Activated T-helper 1 cell treated with anti-CD3 and anti-CD28 coated beads, Interleukin-12 subunit alpha, Interleukin-12 subunit beta, Interleukin-2, Interleukin-4 antibody, amounts not matched to agents 30 ng/mL and 10 ng/mL and 1 ng/mL, durations not matched to agents 14 hours and 24 hours and 36 hours (primary cell): ENCODE data around the gene EN1. TPM values are rescaled to one million over a fixed set of nuclear protein-coding genes. Genes with fewer than 3 reads are reported as not detected.
A peak's percentile ranks its signal among the peaks of the same experiment; 100 is the strongest.

Experiments
- DNase-seq: peaks from one replicate; pipeline ENCODE4 v3.0.0; 2021; ENCODE audit warnings: low spot score
- H3K27ac Mint-ChIP-seq: one replicate; pipeline ENCODE4 v1.8.0; 2021; ENCODE audit warnings: mild to moderate bottlenecking, mixed read lengths
- H3K27me3 Mint-ChIP-seq: one replicate; pipeline ENCODE4 v1.8.0; 2022; ENCODE audit warnings: mild to moderate bottlenecking, moderate library complexity, mixed read lengths; ENCODE audit not compliant: insufficient read depth
- H3K36me3 Mint-ChIP-seq: one replicate; pipeline ENCODE4 v1.8.0; 2021; ENCODE audit warnings: low read depth, mixed read lengths
- H3K4me1 Mint-ChIP-seq: one replicate; pipeline ENCODE4 v1.8.0; 2021; ENCODE audit warnings: low read depth, mixed read lengths
- H3K4me3 Mint-ChIP-seq: one replicate; pipeline ENCODE4 v1.8.0; 2021; ENCODE audit warnings: mild to moderate bottlenecking, moderate library complexity, mixed read lengths
- H3K9me3 Mint-ChIP-seq: one replicate; pipeline ENCODE4 v1.8.0; 2021; ENCODE audit warnings: mixed read lengths
- intact Hi-C: fragments of 100-400 bp; cut with micrococcal nuclease; formaldehyde crosslinking; loops from one replicate; pipeline ENCODE4 v1.15.1; 2024
- total RNA-seq: library from RNA; stranded (reverse); gene quantifications from 2 replicates; pipeline ENCODE4 v1.2.3, GENCODE V29; 2022

The EN1 gene
- total RNA-seq, 1 donor from 2014 or later = not detected

DNA sequence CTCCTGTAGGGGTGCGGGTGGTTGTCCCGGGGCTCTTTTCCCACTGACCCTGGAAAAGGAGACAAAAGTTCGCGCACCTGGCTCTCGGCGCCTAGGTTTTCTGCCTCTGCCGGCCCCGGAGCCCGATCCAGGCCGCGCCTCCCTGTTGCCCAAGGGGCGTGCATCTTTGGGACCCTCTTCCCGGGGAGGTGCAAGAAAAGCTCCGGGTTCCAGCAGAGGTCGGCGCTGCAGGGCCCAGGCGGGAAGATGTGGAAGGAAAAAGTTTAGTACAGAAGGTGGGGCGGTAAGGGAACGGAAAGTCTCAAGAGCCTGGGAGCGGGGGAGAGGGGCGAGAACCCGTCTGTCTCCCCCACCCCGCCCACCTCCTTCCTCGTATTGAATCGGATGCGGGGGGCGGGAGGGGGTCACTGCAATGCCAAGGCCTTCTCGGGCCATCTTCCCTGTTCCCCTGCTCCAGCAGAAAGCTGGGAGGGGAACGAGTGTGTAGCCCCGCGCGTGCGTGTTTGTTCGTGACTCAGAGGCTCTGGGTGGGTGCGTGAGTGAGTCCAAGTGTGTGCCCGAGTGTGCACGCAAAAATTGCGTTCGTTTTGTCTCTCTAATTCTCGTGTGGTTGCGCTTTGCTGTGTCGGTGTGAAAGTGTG, 6.3 kb upstream of the EN1 start:
- peak overlapping the region; percentile 56 for H3K27ac Mint-ChIP-seq
- no peak overlapping the region for H3K4me3 Mint-ChIP-seq
- intact Hi-C loops = loop anchor here (2.0 to 10.0 kb wide), 2 partner anchors 21 to 1491 kb away; partner anchors contain the start of gene INHBB
- DNase-seq = no peak
- peaks cover 78% of the 10 kb centered on the region for H3K27me3 Mint-ChIP-seq
- peaks cover 2% of the 10 kb centered on the region for H3K36me3 Mint-ChIP-seq
- peaks cover 4% of the 10 kb centered on the region for H3K4me1 Mint-ChIP-seq
- no peaks in the 10 kb centered on the region for H3K9me3 Mint-ChIP-seq

- H3K27ac Mint-ChIP-seq = peak overlapping the region; percentile 56
- H3K4me3 Mint-ChIP-seq = no peak overlapping the region
Measured at GRCh38 chr2:118853129-118853640, 5.7 kb upstream of the EN1 start.

DNA sequence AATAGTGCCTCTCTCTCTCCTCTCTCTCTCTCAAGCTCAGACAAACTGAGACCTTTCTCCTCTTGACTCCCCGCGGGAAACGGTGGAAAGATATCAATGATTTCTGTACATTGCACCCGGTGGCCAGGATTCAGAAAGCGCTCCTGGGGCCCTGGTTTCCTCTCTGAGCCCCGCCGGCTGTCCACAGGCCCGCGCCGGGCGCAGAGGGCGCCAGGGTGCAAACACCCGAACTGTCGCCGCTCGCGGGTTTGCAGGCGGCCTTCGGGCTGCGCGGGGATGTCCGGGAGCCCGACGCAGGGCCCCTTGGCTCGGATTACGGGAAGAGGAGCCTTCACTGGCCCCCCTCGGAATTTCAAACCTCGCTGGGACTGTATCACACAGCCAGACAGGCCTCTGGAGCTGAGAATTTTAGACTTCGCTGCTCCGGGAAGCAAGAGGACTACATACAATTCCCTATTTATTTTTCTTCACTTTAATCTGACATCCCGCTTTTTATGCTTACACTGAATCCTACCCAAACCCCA, 5.2 kb upstream of the EN1 start:
- Mint-ChIP-seq H3K9me3 (no peaks in the 10 kb centered on the region), H3K4me3 (no peak overlapping the region), H3K27ac (peak overlapping the region; percentile 12), H3K27me3 (peaks cover 81% of the 10 kb centered on the region), H3K36me3 (peaks cover 2% of the 10 kb centered on the region), H3K4me1 (peaks cover 4% of the 10 kb centered on the region)
- intact Hi-C loops = loop anchor here (10.0 kb wide), 1 partner anchor 1492 kb away; the partner anchor contains the start of gene INHBB
- DNase-seq = no peak

More at GRCh38 chr2:118853129-118853640, 5.7 kb upstream of the EN1 start:
- Mint-ChIP-seq H3K27me3 (peaks cover 83% of the 10 kb centered on the region), H3K36me3 (peaks cover 2% of the 10 kb centered on the region), H3K9me3 (no peaks in the 10 kb centered on the region), H3K4me1 (peaks cover 4% of the 10 kb centered on the region)
- no peak for DNase-seq
- intact Hi-C loops = loop anchor here (10.0 kb wide), 1 partner anchor 1492 kb away; the partner anchor contains the start of gene INHBB

DNA sequence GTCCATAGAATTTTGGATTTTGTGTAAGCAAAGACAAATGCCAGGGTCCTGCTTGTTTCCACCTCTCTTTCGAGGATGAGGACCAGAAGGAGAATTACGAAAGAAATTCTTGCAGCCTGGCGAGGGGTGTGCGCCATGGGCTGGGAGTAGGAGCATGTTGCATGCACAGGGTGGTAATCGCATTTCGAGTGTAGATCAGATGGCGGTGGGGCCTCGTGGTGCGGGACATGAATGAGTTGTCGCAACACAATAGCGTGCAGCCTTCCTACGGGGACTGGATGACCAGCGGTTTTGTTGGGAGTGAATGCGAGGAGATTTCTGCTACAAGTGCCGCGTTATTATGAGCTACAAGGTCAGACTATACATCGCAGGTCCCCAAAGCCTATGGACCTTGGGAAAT, 4.2 kb upstream of the EN1 start:
- Mint-ChIP-seq H3K27me3 (peaks cover 80% of the 10 kb centered on the region), H3K4me1 (peaks cover 4% of the 10 kb centered on the region), H3K27ac (peak overlapping the region; percentile 21), H3K4me3 (no peak overlapping the region), H3K36me3 (peaks cover 2% of the 10 kb centered on the region), H3K9me3 (no peaks in the 10 kb centered on the region)
- no peak for DNase-seq
- intact Hi-C loops = loop anchor here (10.0 kb wide), 1 partner anchor 1493 kb away; the partner anchor contains the start of gene INHBB

GRCh38 chr2:118850901-118851415, 3.5 kb upstream of the EN1 start:
- H3K27ac Mint-ChIP-seq = peak overlapping the region; percentile 31
- H3K27me3 Mint-ChIP-seq = peaks cover 75% of the 10 kb centered on the region
- no peaks in the 10 kb centered on the region for H3K9me3 Mint-ChIP-seq
- intact Hi-C loops = loop anchor here (10.0 kb wide), 1 partner anchor 1494 kb away; the partner anchor contains the start of gene INHBB
- no peak overlapping the region for H3K4me3 Mint-ChIP-seq
- peaks cover 2% of the 10 kb centered on the region for H3K36me3 Mint-ChIP-seq
- peaks cover 4% of the 10 kb centered on the region for H3K4me1 Mint-ChIP-seq
- DNase-seq = no peak

DNA sequence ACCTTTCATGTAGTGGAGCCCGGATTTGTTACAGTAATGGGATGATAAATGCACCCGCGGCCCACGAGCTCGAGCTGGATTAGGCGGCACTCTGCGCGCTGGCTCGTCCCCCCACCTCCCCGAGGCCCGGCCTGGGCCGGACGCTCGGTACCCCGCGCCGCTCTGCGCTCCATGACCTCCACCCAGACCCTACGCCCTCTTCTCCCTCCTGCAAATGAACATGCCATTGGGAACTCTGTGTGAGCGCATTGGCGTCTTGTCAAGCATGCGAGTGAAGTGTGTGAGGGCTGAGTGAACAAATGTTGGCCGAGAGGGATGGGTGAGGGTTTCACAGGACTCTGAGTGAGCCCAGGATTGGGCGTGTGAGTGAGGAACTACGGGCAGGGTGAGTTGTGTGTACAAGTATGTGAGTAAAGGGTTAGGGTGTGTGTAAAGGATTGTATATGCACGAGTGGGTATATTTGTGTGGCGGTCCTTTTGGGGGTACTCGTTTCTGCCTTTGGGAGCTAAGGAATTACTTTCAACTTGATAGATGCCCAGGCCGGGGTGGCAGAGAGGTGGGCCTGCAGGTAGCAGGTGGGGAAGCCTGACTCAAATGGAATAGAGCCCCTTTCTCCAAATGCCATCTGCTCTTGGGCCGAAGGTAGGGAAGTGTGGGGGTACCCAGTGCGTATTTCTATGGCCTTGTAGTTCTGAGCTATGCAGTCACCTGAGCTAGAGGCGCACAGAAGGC, 2.9 kb upstream of the EN1 start:
- Mint-ChIP-seq H3K36me3 (peaks cover 6% of the 10 kb centered on the region), H3K27ac (peak overlapping the region; percentile 40), H3K4me3 (no peak overlapping the region), H3K27me3 (peaks cover 77% of the 10 kb centered on the region), H3K4me1 (peaks cover 4% of the 10 kb centered on the region), H3K9me3 (no peaks in the 10 kb centered on the region)
- DNase-seq = no peak
- intact Hi-C loops = loop anchor here (10.0 kb wide), 1 partner anchor 1494 kb away; the partner anchor contains the start of gene INHBB

DNA sequence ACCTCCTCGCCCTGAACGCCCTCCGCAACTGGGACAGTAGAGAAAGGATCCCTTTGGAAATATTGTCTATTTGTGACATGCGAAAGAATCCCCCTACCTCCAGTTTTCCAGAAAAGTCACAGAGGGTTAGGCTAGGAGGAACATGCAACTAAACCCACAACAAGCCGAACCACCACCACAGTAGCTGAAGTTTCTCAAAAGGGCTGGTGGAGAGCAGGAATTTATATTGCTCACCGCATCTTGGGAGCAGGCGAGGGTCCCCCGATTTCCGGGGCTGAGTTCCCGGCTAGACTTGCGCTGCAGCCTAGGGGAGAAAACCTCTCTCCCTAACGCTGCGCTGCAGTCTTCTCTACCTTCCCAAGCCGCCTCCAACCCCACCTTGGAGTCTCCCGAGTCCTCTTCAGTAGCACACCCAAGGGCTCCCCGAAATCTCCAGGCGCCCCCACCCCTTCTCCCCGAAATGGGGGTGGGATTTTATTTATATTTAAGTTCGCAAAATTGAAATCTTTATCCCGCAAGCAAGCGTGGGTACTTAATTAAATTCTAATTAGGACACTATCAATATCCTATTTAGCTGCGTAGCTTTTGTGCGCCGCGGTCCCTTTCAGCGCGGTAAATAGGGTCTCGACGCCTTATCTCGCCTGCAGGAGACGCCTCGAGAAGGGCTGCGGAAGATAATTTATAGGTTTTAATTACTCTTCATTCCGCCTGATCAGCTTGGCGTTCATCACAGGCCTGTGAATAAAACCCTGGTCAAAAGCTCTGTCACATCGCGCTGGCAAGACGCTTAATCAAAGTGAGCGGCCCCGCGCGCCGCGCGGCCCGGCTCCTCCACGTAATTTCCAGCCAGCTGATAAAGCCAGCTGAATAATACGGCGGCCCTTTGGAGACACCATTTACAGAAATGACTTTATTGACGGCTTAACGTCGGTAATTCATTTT, 2.0 kb upstream of the EN1 start:
- intact Hi-C loops = loop anchor here (10.0 kb wide), 1 partner anchor 1495 kb away; the partner anchor contains the start of gene INHBB
- Mint-ChIP-seq H3K4me3 (no peak overlapping the region), H3K4me1 (peaks cover 4% of the 10 kb centered on the region), H3K27me3 (peaks cover 76% of the 10 kb centered on the region), H3K36me3 (peaks cover 6% of the 10 kb centered on the region), H3K9me3 (no peaks in the 10 kb centered on the region), H3K27ac (peak overlapping the region; percentile 84)
- DNase-seq = no peak

DNA sequence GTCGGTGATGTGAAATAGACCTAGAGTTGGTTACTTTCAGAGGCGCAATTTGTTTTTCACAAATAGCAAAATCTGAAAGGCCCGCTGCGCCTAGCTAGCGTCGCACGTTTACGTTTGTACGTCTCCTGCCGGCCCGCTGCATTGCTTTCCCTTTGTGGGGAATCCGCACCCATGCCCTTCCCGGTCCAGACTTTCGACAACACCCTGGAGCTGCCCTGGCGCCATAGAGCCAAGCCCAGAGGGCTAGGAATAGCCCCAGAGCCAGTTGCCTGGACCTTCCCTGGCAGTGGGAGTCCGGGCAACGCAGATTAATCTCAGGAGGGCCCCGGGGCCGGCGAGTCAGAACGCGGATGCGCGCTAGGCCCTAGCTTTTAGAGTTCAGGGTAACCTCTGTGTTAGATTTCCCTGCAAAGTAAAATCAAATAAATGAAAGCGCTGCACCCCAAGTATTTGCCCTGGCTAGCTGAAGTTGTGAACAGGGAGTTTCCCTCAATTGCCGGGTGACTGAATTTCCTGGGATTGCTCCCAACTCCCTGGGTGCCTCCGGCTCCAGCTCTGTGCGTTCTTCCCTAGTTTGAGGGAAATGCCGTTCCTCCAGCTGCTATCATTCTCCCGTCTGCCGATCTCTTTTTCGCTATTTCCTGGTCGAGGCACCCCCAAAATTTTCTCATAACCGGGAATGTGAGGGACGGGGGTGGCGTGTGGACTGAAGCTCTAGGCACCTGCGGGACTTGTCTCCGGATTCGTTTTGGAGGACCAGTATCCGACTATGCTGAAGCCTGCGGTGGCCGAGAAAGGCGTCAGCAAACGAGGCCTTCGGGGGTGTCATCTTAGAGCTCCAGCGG, 1.2 kb upstream of the EN1 start:
- Mint-ChIP-seq H3K9me3 (no peaks in the 10 kb centered on the region), H3K27ac (peak overlapping the region; percentile 84), H3K4me3 (peak overlapping the region; percentile 30), H3K27me3 (peaks cover 75% of the 10 kb centered on the region), H3K4me1 (peaks cover 4% of the 10 kb centered on the region), H3K36me3 (peaks cover 6% of the 10 kb centered on the region)
- intact Hi-C loops = no loop called here
- no peak for DNase-seq

DNA sequence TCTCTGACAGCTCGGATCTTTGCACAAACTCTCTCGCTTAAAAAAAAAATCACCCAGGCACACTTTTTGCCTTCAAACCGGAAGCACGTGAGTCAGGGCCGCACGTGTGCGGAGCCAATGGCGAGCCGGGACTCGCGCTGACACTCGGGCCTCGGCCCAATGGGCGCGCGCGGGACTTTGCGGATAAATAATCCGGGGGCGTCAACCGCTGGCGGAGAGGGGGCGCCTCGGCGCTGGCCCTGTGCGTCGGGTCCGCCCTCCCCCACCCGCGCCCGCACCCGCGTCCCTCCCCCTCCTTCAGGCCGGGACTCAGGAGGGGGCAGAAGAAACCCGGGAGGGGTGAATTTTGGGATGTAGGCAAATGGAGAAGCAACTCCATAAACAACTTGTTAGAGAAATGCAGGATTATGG, 319 bp upstream of the EN1 start:
- H3K36me3 Mint-ChIP-seq = peaks cover 6% of the 10 kb centered on the region
- H3K4me3 Mint-ChIP-seq = no peak overlapping the region
- intact Hi-C loops = no loop called here
- H3K27ac Mint-ChIP-seq = no peak overlapping the region
- H3K9me3 Mint-ChIP-seq = no peaks in the 10 kb centered on the region
- H3K4me1 Mint-ChIP-seq = peaks cover 4% of the 10 kb centered on the region
- DNase-seq = no peak
- peaks cover 73% of the 10 kb centered on the region for H3K27me3 Mint-ChIP-seq

GRCh38 chr2:118846442-118846952, 951 bp downstream of the EN1 start:
- Mint-ChIP-seq H3K36me3 (peaks cover 4% of the 10 kb centered on the region), H3K27ac (no peak overlapping the region), H3K4me1 (peaks cover 1% of the 10 kb centered on the region), H3K27me3 (peaks cover 69% of the 10 kb centered on the region), H3K4me3 (no peak overlapping the region), H3K9me3 (no peaks in the 10 kb centered on the region)
- intact Hi-C loops = no loop called here
- DNase-seq = no peak
